Right ventricle myocardium superior (tissue), 1 donor: ENCODE measurements around the gene HOXA4. TPM values are rescaled to one million over a fixed set of nuclear protein-coding genes. Genes with fewer than 3 reads are reported as not detected.
A peak's percentile ranks its signal among the peaks of the same experiment; 100 is the strongest.

Experiments used
- ATAC-seq: fragments of 200-7000 bp; cut with Tn5 transposase; one replicate; pipeline ENCODE4 v1.9.1; 2020; ENCODE audit warnings: mild to moderate bottlenecking; ENCODE audit not compliant: poor library complexity
- DNase-seq: peaks from one replicate; pipeline ENCODE4 v3.0.0-alpha.2; 2020
- intact Hi-C: fragments of 100-400 bp; cut with DNase I; formaldehyde crosslinking; loops from one replicate; pipeline ENCODE4 v1.11.2; 2022
- microRNA-seq: library from miRNA; unstranded; fragments of <30 nt; microRNA quantifications from one replicate; pipeline ENCODE4 v1.2.0, GENCODE V29; 2020
- total RNA-seq: library from RNA; stranded (reverse); fragmentation: NEBNext Ultra II Directional; extraction: Animal tissue kit (Norgen Biotek cat#: 25700); gene quantifications from one replicate; pipeline ENCODE4 v1.2.1, GENCODE V29; 2021
- donor health status: DM: no; HTN: yes; CAD: no; lungs with severe emphysema.

Gene HOXA4
- total RNA-seq, 1 donor from 2014 or later, result 0.97 TPM

DNA sequence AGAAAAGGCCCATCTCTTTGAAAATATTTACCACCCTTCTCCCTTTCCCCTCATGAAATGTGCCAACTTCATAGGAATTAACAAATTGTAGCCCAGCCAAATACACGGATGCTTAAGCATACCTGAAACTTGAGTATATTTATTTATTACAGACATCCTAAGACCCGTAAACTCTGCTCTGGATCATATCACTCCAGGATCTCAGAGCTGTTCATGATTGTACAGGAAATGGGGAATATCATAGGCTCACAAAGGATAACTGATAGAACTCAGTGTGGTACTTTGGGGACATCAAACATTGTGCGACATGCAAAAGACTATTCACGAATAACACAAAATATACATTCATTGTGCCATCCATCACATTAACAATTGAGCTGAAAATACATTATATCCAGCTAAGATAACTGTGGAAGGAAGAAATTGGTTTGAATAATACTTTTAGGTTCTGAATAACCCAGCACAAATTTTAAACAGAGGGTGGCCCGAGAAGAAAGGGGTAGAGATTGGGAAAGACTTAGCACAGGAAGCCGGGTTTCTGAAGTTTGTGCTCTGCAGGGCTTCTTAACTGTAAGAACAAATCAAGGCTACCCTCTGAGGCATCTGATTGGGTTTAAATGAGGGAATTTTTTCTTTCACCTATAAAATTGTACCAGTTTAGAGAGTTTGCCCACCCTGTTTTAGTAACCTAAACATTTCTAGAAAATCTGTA is 37.2 kb downstream of the HOXA4 start:
- DNase-seq (no peak), ATAC-seq (no peak)
- intact Hi-C loops, result no loop called here

DNA sequence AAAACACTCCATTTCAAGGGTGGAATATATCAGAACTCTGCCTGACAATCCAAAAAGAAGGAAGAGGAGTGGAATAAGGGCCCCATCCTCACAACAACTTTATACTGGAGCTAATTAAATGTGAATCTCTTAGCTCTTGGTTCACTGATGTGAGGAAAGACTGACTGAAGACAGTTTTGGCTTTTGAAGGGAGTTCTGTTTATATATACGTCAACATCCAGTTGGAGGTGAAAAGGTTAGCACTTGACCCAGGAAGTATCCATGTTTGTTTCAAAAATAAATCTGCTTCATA is 37.8 kb downstream of the HOXA4 start:
- intact Hi-C loops, result no loop called here
- DNase-seq (no peak), ATAC-seq (no peak)

DNA sequence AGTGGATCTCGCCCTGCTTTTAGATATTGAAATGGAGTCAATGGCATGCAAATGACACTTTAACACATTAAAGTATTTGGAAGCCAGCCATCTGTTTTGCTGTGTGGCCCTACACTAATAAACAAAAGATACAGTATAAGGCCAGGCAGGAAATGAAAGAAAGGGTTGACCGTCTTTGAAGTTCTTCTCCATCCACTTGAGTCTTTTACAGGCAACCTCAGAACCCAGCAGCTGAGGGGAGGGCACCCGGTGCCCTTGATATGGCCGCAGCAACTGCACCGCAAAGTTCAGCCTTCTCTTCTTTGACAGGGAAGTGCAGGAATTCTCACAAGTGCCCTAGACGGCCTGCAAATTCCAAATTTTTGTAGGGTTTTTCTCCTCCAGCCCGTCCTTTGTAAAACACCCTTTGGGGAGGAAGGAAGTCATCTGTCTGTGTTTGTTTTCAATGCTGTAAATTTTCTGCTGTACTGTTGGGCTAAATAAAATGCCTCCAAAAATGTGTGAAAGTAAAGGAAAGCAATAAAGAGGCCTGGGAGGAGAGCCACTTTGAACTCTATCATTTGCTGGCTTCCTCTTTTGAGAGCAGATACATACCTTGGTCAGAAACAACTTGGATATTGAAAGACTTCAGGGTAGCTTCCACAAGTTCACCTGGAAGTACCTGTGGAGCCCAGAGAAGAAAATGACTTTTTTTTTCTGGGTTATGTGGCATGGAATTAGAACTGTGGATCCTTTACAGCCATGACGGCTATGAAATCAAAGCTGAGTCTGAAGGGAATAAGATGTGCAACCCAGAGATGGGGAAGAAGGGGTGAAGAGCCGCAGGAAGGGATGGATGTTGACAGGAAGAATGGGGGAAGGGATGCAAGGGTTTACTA is 38.4 kb downstream of the HOXA4 start:
- intact Hi-C loops, result no loop called here
- DNase-seq (no peak), ATAC-seq (no peak)

DNA sequence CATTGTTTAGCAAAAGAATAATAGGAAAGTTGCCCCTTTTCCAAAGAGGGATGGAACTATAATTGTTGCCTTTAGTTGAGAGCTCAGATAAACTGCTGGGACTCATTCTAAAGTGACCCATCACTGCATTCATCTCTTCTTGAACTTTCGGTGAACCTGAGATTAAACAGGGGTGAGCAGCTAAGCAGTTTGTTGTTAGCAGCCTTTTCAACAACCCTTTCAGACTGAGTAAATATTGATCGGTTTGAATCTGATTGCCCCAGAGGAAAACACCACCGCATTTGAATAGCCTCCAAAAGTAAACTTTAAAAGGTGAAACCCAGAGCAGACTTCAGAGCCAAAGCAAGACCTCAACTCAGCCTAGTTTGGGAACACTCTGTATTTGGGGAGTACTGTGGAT is 39.5 kb downstream of the HOXA4 start:
- DNase-seq (no peak), ATAC-seq (no peak)
- intact Hi-C loops, result no loop called here

DNA sequence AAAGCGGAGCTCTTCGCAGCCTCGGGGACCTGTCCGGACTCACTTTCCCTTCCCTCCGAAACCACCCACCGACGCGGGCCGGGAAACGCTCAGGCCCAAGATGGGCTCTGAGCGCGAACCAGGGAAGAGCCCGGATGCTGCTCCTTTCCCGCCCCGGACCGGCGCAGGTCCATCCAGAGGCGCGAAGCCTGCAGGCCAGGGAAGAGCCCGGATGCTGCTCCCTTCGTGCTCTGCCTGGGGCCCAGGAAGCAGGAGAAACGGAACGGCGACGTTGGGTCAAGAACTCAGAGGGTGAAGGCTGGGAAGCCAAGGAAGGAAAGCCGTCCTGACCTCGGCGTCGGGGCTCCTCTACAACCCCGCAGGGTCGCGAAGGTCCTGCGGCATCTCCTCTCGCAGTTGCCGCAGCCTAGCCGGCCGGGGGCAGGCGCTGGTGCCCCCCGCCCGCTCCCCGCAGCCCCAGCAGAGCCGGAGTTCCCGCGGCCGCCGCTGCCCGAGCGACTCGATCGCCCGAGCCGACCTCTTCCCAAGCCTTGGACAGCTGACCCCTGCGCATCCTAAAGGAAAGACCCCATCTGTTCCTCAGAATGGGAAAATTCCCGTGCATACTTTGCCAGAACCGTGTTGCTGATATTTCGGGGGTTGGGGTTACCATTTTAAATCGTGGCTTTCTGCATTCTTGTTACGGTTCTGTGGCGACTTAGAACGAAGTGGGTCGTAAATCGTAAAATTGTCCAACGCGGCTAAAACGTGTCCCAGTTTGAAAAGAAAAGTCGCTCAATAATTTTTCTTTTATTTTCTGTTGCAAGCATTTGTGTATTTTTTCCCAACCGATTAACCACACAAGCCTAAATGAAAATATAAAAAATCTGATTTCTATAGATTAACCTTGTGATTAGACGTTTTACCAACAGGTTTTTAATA is 42.3 kb downstream of the HOXA4 start:
- intact Hi-C loops, result no loop called here
- no peak for DNase-seq
- no peak for ATAC-seq

DNA sequence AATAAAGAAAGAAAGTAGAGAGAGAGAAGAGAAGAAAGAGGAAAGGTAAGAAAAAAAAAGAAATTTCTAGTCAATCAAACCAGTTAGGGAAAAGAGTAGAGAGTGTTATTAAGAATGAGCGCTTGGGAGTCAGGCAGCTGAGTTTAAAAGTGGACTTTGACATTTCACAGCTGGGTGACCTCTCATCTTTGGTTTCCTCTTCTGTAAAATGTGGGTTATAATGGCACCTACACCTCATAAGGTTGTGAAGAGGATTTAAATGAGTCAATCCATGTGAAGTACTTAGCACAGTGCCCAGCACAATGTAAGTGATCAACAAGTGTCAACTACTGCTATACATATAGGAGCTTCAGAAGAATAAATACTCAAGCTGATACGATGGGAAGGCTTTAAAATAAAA is 46.9 kb downstream of the HOXA4 start:
- DNase-seq (no peak), ATAC-seq (no peak)
- intact Hi-C loops, result no loop called here

DNA sequence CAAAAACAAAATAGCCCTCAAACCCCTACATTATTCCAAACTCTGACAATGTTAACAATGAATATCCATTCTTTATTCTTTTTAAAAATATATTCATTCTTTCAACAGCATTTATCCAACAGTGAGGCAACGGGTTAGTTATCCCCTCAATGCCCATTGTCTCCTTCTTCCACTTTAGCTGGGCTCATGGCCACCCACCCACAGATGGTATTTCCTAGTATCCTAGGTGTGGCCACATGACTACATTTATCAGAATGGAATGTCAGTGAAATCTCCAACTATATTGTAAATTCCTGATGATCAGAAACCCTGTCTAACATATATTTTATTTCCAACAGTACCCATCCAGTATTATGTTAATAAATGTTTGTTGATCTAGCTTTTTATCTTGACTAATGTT is 48.4 kb downstream of the HOXA4 start:
- ATAC-seq (no peak), DNase-seq (no peak)
- intact Hi-C loops, result no loop called here

DNA sequence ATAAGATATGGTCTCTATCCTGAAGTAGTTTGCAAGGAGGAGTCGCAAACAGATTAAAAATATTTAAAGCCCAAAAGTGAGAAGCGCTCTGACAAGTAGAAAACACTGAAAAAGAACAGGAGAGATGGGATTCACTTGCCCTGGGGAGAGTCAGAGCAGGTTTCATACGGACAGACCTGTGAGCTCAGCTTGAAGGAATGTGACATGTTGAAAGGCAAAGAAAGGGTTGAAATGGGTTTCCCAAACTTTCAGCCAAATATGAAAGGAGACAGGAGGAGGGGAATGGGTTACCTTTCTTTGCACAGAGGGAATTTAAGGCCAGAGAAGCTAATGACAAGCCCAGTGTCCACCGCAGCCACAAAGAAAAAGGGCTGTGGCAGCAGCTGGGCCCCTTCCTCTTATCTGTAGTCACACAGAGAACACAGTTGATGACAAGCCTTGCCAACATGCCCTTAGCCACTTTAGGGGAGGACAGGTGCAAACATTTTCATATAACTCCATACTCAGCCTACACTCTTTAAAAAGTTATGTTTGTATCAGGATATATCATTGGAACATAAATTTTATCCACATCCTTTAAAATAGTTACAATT is 49.6 kb downstream of the HOXA4 start:
- intact Hi-C loops, result no loop called here
- ATAC-seq, result no peak
- no peak for DNase-seq

DNA sequence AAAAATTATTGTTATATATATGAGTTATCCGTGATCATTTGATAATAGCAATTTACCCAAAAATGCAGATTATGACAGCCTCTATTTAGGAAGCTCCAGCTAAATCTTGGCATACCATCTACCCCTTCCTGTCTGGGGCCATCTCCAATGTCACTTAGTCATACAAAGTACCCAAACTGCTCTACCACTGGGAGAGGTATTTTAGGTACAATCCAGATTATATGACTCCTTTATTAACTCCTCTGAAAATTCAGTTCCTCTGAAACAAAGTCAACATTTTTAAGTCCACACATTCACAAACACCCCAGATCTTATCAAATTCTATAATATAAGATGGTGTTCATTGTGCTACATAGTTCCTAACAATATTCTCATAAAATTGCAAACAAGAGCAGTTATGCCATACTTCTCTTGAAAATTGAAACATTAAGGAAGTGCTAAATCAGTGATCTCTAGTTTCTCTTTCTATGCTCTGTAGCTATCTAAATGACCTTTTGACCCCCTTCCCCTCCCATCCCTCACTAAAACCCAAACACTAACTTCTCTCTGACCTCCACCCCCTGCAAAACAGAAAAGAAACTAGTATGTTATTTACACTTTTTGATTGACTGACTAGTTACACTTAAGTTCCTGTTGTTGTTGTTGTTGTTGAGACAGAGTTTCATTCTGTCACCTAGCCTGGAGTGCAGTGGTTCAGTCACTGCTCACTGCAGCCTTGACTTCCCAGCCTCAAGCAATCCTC is 51.2 kb downstream of the HOXA4 start:
- intact Hi-C loops, result no loop called here
- DNase-seq, result no peak
- no peak for ATAC-seq

DNA sequence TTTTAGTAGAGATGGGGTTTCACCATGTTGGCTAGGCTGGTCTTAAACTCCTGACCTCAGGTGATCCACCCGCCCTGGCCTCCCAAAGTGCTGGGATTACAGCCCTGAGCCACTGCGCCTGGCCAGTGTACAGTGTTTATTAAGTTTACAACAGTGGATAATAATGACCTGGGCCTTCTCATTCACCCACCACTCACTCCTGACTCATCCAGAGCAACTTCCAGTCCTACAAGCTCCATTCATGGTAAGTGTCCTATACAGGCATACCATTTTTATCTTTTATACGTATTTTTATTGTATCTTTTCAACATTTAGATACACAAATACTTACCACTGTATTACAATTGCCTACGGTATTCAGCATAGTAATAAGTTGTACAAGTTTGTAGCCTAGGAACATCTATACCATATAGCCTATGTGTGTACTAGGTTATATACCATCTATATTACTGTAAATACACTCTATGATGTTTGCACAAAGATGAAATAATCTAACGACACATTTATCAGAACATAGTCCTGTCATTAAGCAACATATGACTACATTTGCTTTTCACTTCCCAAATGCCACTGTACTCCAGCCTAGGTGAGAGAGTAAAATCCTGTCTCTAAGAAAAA is 51.8 kb downstream of the HOXA4 start:
- ATAC-seq, result no peak
- DNase-seq, result no peak
- intact Hi-C loops, result no loop called here

Small RNA genes within 50 kb of the gene (microRNA-seq; reads per million reads assigned to microRNA genes)
- 5.2 reads per million, percentile 13 among the genes with 10 or more reads in this experiment for gene MIR196B

Other genes starting within 250 kb of the HOXA4 start
- 0.13 TPM for gene HOXA1, start 34.8 kb downstream of the HOXA4 start, total RNA-seq
- 0.11 TPM for gene HOXA2, start 28.1 kb downstream of the HOXA4 start, total RNA-seq
- gene HOXA5, start 12.9 kb upstream of the HOXA4 start, total RNA-seq, result 0.62 TPM
- not detected for gene HOXA6, start 17.0 kb upstream of the HOXA4 start, total RNA-seq
- gene HOXA3, start 21.8 kb upstream of the HOXA4 start, total RNA-seq, result 0.35 TPM
- not detected for gene HOXA7, start 25.9 kb upstream of the HOXA4 start, total RNA-seq
- gene HOXA9, start 34.8 kb upstream of the HOXA4 start, total RNA-seq, result not detected
- gene HOXA10, start 43.6 kb upstream of the HOXA4 start, total RNA-seq, result not detected
- gene HOXA11, start 54.5 kb upstream of the HOXA4 start, total RNA-seq, result not detected
- gene HOXA13, start 69.3 kb upstream of the HOXA4 start, total RNA-seq, result not detected
- not detected for gene EVX1, start 112.0 kb upstream of the HOXA4 start, total RNA-seq